GM18502 (cell line): ENCODE results near the gene TFR2.

Source experiments
- ATAC-seq: cut with Tn5 transposase; IDR thresholded peaks from one replicate; pipeline ENCODE4 v1.9.1; 2021; ENCODE audit warnings: mild to moderate bottlenecking; ENCODE audit not compliant: unreplicated experiment, poor library complexity

TFR2 gene

DNA sequence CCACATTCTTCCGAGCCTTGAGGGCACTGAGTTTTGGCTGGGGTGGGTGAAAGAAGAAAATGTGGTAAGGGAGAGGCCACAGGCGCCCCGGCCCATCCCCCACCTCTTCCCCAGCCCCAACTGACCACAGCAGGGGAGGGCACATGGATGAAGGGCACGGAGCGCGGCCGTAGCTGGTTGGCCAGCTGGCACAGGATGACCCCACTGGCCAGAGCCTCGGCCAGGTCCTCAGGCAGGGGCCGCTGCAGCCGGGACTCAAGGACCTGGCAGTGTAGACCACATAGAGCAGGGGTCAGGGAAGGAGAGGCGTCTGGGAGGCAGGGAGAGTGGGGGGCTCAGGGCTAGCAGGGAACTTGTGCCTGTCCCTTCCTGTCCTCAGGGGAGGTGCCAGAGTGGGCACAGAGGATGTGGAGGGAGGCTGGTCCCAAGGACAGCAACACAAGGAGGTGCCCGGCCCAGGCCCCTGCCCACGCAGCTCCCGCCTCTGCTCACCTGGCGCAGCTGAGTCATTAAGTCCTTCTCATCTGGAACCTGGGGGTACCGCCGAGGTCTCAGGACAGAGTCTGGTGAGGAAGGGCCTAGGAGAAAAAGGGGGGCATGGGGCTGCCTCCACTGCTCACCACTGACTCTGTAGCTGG, 65.5 kb downstream of the TFR2 start:
- no peak for ATAC-seq

DNA sequence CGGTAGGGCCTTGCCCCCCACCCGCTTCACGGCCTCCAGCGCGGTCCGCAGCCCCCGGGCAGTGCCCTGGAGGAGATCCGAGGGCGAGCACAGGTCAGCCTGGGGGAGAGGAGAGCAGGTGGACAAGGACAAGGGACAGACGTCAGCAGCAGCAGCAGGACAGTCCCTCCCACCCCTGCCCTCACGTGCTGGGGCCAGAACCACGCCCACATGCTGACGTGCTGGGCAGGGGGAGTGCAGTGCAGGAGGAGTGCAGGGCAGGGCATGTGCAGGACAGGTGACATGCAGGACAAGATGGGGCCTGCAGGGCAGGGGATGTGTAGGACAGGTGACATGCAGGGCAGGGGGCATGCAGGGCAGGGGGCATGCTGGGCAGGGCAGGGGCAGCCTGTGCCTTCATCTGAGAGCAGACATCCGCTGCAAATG, 66.1 kb downstream of the TFR2 start:
- ATAC-seq = no peak

DNA sequence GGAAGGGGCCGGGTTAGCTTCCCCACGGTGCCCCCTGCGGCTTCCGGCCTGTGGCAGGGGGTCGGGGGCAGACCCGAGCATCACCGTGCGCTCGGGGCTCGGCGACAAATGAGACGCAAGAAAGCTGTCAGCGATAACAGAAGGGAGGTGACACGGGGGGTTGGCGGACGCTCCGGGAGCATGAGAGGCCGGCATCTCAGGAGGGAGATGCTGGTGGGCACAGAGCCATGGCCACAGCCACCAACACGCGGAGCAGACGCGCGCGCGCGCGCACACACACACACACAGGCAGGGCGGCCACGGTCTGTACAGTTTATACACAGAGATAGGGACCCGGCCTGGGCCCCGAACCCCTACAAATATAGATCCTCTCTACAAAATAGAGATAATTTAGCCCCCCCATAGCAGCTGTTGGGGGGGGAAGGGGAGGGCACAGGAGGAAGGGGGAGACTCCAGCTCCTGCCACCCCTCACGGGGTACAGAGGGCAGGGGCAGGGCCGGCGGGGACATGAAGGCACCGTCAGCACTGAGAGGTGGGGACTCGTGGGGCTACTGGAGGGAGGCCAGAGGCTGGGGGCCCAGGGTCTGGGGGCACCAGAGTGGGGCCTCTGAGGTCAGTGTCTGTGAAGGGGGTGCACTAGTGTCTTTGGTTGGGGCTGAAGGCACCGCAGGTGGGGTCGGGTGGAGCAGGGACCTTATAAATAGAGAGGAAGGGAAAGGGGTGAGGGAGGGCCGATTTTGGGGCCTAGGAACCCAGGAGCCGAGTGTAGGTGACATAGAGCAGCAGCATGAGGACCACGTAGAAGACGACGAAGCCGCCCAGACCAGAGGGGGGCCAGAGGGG, 66.8 kb downstream of the TFR2 start:
- ATAC-seq = no peak

DNA sequence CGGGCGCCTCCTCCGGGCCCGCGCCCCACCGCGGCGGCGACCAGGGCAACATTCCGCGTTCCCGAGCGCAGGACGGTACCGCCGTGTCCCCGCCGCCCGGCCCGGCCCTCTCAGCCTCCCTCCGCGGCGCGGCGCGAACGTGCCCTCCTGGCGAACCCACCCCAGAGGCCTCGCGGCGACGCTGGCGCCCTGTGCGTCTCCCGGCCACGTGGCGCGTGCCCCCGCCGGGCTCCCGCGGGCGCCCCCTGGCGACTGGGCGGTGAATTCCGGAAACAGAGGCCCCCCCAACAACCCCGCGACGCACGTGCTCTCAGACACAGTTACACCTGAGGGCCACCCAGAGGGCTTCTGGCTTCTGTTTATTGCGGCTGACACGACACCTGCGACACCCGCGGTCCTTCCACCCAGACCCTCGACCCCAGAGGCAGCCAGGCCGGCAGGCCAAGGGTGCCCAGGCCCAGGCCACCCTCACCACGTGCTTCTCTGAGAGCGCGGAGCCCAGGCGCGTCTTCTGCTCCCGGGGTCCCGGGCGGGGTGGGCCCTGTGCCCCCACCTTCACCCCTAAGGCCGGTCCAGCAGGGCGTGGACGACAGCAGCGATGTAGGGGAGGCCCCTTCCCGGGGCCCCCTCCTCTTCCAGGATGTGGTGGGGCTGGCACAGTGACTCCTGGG, 67.5 kb downstream of the TFR2 start, which contains the start of gene SAP25:
Gene SAP25, minus strand, starts transcription at position 210 of the 671 bp plus-strand sequence. Its CDS starts 158 bp downstream, at position 52.
- ATAC-seq = no peak

DNA sequence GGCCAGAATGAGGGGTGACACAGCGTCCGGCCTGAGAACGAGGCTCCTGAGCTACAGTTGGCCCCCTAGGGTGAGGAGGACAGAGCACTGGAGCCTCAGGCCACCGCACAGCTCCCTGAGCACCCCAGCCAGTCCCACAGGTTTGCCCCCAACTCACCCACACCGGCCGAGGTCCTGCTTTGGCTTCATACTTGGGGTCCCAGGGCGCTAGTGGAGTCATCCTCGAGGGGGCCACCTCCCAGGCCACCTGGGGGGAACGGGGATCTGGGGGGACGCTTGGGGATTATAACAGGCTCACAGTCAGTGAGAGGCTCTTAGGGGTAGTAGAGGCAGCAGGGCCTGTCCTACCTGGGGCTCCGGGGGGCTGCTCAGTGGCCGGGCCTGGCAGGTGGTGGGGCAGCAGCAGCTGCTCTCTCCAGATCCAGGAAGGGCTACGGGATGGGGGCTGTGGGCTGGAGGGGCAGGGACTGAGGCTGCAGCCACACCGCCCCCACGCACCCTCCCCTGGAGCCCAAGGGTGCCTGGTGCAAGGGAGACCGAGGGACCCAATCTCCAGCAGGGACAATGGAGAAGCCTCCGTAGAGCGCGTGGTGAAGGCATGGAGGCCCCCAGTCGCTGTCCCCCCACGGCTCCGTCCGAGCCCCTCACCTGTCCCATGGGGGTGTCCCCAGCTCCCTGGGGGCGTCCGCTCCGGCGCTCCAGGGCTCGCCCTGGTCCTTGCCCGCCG, 68.2 kb downstream of the TFR2 start:
- no peak for ATAC-seq

DNA sequence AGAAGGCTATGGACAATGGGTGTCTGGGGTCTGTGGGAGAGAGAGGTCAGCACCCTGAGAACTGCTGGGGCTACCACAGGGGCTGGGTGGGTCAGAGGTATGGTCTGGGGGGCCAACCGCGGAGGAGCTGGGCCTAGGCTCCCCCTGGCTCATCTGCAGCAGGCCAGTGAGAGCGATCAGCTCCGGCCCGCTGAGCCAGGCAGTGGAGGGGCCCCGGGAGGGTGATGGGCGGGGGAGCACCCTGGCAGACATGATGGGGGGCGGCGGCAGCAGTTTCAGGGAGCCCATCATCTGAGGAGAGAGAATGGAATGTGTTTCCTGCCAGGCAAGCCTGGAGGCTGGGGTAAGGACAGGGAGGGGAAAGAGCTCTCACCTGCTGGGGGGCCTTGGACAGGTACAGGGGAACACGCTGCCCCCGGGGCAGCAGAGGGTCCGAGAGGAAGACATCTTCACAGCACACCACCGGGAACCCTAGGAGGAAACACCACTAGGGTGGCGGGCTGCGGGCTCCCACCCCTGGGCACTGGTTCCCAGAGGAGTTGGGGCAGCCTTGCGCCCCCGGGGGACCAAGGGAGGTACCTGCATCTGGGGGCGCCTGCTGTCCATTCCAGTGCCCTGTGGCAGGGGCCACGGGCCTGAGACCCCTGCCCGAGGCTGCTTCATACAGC, 68.9 kb downstream of the TFR2 start:
- no peak for ATAC-seq

DNA sequence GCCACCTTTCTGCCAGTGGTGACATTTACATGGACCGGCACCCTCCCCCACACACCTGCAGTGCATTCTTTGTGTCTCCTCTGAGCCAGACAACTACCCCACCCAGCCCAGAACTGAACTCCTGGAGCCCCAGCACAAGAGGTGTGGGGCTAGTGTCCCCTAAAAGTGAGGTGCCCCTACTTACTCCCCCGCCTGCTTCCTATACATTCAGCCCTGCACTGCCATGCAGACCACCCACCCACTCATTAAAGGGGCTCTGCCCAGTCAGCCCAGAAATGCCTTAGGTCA, 69.6 kb downstream of the TFR2 start:
- ATAC-seq = no peak

DNA sequence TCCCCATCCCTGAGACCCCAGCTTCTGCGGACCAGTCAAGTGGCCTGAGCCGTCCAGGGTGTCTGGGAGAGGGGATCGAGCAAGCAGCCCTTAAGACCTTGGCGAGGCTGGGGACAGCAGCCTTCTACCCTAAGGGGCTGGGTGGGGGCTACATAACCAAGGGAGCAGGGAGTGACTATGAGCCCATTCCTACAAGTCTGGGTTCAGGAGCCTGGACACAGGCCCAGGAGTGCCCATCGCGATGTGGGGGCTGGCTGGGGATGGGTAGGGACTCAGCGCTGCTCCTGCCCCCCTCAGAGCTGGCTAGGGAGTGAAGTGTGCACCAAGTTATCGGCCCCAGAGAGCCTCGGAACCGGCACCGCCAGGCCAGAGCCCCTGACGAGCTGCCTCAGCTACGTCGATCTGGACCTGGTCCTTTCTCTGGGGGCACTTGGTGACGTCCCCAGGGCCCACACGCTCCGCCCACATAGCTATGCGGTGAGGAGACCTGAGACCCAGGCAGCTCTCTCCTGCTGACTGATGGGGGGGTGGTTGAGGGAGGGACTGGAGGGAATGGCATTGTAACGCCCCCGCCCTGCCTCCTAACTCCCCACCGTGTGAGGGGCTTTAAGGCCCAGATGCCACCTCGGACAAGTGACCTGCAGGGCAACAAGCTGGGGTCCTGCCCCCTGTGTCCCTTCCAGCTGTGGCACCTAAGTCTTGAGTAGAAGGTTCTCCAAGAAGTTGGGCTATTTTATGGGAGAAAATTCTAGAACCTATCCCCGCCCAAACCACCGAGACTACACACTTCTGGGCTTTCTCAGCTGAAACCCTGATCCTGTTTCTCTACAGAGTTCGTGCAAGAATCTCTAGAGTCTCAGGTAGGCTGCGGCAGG, 70.2 kb downstream of the TFR2 start:
- no peak for ATAC-seq
